AG09309 (cell line): ENCODE data around the gene FBXO11.

Experiments
- DNase-seq: peaks from one replicate; pipeline ENCODE4 v3.0.0-alpha.2; 2010; ENCODE audit warnings: low read depth
- H3K4me3 ChIP-seq: 2 replicates; pipeline ENCODE4 v1.5.1; 2011; ENCODE audit warnings: mild to moderate bottlenecking, low read depth, low read length, moderate library complexity; ENCODE audit not compliant: control insufficient read depth
- TF ChIP-seq, protein P1 (sequence below): IDR thresholded peaks from 2 replicates; pipeline ENCODE4 v1.5.1; 2011; ENCODE audit warnings: mild to moderate bottlenecking, low read depth, low read length, inconsistent platforms; ENCODE audit not compliant: insufficient read depth, control insufficient read depth; ENCODE audit errors: missing control alignments

Gene FBXO11

GRCh38 chr2:47751856-47752414 is 154.4 kb downstream of the FBXO11 start:
- H3K4me3 ChIP-seq: no peak overlapping the region
- no peak for DNase-seq
- TF ChIP-seq, protein P1, sequence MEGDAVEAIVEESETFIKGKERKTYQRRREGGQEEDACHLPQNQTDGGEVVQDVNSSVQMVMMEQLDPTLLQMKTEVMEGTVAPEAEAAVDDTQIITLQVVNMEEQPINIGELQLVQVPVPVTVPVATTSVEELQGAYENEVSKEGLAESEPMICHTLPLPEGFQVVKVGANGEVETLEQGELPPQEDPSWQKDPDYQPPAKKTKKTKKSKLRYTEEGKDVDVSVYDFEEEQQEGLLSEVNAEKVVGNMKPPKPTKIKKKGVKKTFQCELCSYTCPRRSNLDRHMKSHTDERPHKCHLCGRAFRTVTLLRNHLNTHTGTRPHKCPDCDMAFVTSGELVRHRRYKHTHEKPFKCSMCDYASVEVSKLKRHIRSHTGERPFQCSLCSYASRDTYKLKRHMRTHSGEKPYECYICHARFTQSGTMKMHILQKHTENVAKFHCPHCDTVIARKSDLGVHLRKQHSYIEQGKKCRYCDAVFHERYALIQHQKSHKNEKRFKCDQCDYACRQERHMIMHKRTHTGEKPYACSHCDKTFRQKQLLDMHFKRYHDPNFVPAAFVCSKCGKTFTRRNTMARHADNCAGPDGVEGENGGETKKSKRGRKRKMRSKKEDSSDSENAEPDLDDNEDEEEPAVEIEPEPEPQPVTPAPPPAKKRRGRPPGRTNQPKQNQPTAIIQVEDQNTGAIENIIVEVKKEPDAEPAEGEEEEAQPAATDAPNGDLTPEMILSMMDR: no peak

GRCh38 chr2:47747878-47748277 is 158.4 kb downstream of the FBXO11 start:
- no peak for DNase-seq
- H3K4me3 ChIP-seq: no peak overlapping the region
- TF ChIP-seq, protein P1: no peak

DNA sequence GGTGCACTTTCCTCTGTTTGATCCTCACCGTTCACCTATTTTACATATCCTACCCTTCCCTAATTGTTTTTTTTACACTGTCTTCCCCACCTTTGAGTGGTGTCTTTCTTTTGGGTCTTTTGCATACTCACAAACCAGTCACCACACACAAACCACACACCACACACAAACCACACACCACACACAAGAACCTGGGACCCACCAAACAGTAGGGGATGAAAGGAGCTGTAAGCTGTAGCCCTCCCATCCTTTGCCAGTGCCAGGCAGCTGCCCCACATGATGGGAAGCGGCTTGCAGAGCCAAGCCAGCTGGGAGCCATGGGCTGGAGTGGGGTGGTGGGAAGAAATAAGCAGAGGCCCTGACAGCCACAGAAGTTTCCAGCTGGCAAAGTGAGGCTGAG is 162.2 kb downstream of the FBXO11 start:
- TF ChIP-seq, protein P1: no peak
- no peak overlapping the region for H3K4me3 ChIP-seq
- DNase-seq: no peak

DNA sequence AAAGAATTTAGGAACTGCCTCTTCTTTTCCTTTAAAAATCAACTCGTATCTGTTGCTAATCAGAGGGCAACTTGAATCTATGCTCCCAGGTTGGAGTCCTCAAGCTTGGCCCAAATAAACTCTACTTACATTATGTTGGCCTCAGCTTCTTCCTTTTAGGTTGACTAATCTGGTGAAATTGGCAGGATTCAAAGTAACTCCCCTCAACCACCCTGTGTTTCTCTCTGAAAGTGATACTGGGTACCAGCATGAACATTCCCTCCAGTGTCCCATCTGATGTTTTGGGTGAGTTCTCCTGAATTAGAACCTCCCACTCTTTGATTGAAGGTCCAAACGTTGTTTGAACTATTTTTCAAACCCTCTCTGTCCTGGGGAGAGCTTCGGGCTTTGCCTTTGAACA is 164.7 kb downstream of the FBXO11 start:
- TF ChIP-seq, protein P1: no peak
- no peak overlapping the region for H3K4me3 ChIP-seq
- DNase-seq: no peak

DNA sequence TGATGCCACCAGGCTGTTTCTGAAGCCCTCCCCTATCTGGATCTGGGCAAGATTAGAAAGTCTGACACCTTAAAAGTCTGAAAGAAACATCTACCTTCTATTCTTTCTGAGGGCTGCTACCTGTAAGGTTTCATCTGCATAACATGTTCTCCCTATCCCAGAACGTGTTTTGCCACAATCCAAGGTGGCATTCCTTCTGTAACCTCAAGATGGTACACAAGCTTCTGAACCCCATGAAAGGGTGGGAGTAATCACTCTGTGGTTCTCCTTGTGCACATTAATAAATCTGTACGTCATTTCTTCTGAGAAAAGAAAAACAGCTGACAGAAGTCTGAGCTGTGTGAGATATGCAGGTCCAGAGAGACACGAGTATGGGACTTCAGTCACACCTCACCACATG is 165.2 kb downstream of the FBXO11 start:
- no peak for DNase-seq
- H3K4me3 ChIP-seq: no peak overlapping the region
- TF ChIP-seq, protein P1: no peak
